HCT116 (cell line): ENCODE data around the gene PPIL1. TPM values are rescaled to one million over a fixed set of nuclear protein-coding genes. Genes with fewer than 3 reads are reported as not detected.

Source experiments
- ATAC-seq: fragments of 200-7000 bp; cut with Tn5 transposase; 2 replicates; pipeline ENCODE4 v1.9.1; 2020; ENCODE audit warnings: mild to moderate bottlenecking, moderate library complexity
- BruUV-seq: library from RNA; stranded (reverse); fragments of 400-500 nt; replicated peaks from 2 replicates; lab custom pipeline; 2021; lab: Mats Ljungman, UMichigan
- CTCF ChIA-PET: fragments of 300-600 bp; sonication (Branson Sonifier 250); formaldehyde crosslinking; loops from one replicate; lab custom pipeline; 2021; ENCODE audit warnings: antibody characterized with exemption; lab: Charles Lee
- POLR2A ChIA-PET: fragments of 300-600, 350-600 bp; sonication (Branson Sonifier 250); formaldehyde crosslinking; loops from one replicate; lab custom pipeline; 2021; ENCODE audit warnings: antibody characterized with exemption; lab: Charles Lee
- RAD21 ChIA-PET, 2 experiments: fragments of 300-600 bp; sonication (Branson Sonifier 250); formaldehyde crosslinking; loops; one replicate each; lab custom pipeline; 2023; ENCODE audit warnings: low total read pairs in 2 of 2; ENCODE audit not compliant: uncharacterized antibody in 2 of 2, unreplicated experiment in 2 of 2, low non-redundant PET in 1 of 2; lab: Charles Lee
- DNase-seq: peaks from one replicate; pipeline ENCODE4 v3.0.0-alpha.2; 2010; ENCODE audit warnings: low read depth, low spot score
- H2AFZ ChIP-seq: fragments of 200-600 bp; shearing (Covaris generic), sonication (generic); 2 replicates; pipeline ENCODE4 v1.6.1; 2017; ENCODE audit warnings: low read depth, mixed run types, mixed read lengths, antibody characterized with exemption, low read length; ENCODE audit not compliant: poor library complexity, severe bottlenecking
- H3K27ac ChIP-seq: 2 replicates; pipeline ENCODE4 v1.5.1; 2012; ENCODE audit warnings: low read depth, low read length
- H3K27me3 ChIP-seq: fragments of 200-600 bp; sonication (generic); 2 replicates; pipeline ENCODE4 v1.6.1; 2016; ENCODE audit warnings: mixed run types, low read length, mixed read lengths; ENCODE audit not compliant: insufficient read depth
- H3K36me3 ChIP-seq, 2 experiments: fragments of 200-500 bp in 1 of 2; fragments of 200-600 bp in 1 of 2; sonication (Bioruptor generic) in 1 of 2; sonication (generic) in 1 of 2; 2 replicates each; pipeline versions ENCODE4 v1.5.1 to v1.6.1; 2014 to 2016; ENCODE audit warnings: low read length in 2 of 2, inconsistent platforms in 1 of 2, mixed read lengths in 1 of 2, mixed run types in 1 of 2; ENCODE audit not compliant: insufficient read depth in 2 of 2, control insufficient read depth in 1 of 2
- H3K4me1 ChIP-seq, 2 experiments: fragments of 200-600 bp in 1 of 2; sonication (generic) in 1 of 2; 2 replicates each; pipeline versions ENCODE4 v1.5.1 to v1.6.1; 2012 to 2017; ENCODE audit warnings: low read length in 2 of 2, inconsistent platforms in 1 of 2, mild to moderate bottlenecking in 1 of 2, mixed read lengths in 1 of 2, mixed run types in 1 of 2, moderate library complexity in 1 of 2; ENCODE audit not compliant: insufficient read depth in 2 of 2, control insufficient read depth in 1 of 2
- H3K4me2 ChIP-seq: fragments of 200-600 bp; sonication (generic); 2 replicates; pipeline ENCODE4 v1.6.1; 2017; ENCODE audit warnings: mixed run types, low read length, mixed read lengths
- H3K4me3 ChIP-seq, 2 experiments: fragments of 200-600 bp in 1 of 2; sonication (generic) in 1 of 2; replicated peaks in 1 of 2; 2 replicates each; pipeline ENCODE4 v1.5.1; 2011 to 2016; ENCODE audit warnings: low read length in 2 of 2, control low read depth in 1 of 2, low read depth in 1 of 2, mild to moderate bottlenecking in 1 of 2, mixed read lengths in 1 of 2, mixed run types in 1 of 2
- H3K79me2 ChIP-seq: fragments of 200-600 bp; sonication (generic); 2 replicates; pipeline ENCODE4 v1.6.1; 2017; ENCODE audit warnings: mild to moderate bottlenecking, mixed run types, low read length, moderate library complexity, mixed read lengths; ENCODE audit not compliant: insufficient read depth
- H3K9ac ChIP-seq: fragments of 200-600 bp; sonication (generic); 2 replicates; pipeline ENCODE4 v1.6.1; 2016; ENCODE audit warnings: low read length, mixed read lengths
- H3K9me2 ChIP-seq: fragments of 200-600 bp; sonication (generic), shearing (Covaris generic); 2 replicates; pipeline ENCODE4 v1.6.1; 2017; ENCODE audit warnings: mixed run types, mild to moderate bottlenecking, moderate library complexity; ENCODE audit not compliant: insufficient read depth
- H3K9me3 ChIP-seq, 2 experiments: fragments of 200-500 bp in 1 of 2; fragments of 200-600 bp in 1 of 2; sonication (Bioruptor generic) in 1 of 2; sonication (generic) in 1 of 2; 2 replicates each; pipeline ENCODE4 v1.6.1; 2014 to 2017; ENCODE audit warnings: low read length in 2 of 2, mixed read lengths in 2 of 2, inconsistent platforms in 1 of 2, low read depth in 1 of 2, mild to moderate bottlenecking in 1 of 2, mixed run types in 1 of 2, moderate library complexity in 1 of 2; ENCODE audit not compliant: control insufficient read depth in 1 of 2, insufficient read depth in 1 of 2
- H4K20me1 ChIP-seq: fragments of 200-600 bp; sonication (generic), shearing (Covaris generic); 2 replicates; pipeline ENCODE4 v1.6.1; 2017; ENCODE audit warnings: mixed run types, mild to moderate bottlenecking, moderate library complexity; ENCODE audit not compliant: insufficient read depth
- ATF3 ChIP-seq: IDR thresholded peaks from 2 replicates; pipeline ENCODE4 v1.6.1; 2012
- CEBPB ChIP-seq: IDR thresholded peaks from 2 replicates; pipeline ENCODE4 v1.6.1; 2012; ENCODE audit warnings: low read depth
- CTCF ChIP-seq, 3 experiments: fragments of 200-600 bp in 1 of 3; sonication (generic) in 1 of 3; IDR thresholded peaks in 2 of 3; conservative IDR thresholded peaks in 1 of 3; 2 replicates each; pipeline ENCODE4 v1.5.1; 2012 to 2017; ENCODE audit warnings: low read depth in 2 of 3, low read length in 2 of 3, antibody characterized with exemption in 1 of 3, borderline replicate concordance in 1 of 3, control low read depth in 1 of 3, mild to moderate bottlenecking in 1 of 3, mixed read lengths in 1 of 3, mixed run types in 1 of 3, moderate library complexity in 1 of 3; ENCODE audit not compliant: insufficient read depth in 1 of 3
- ELF1 ChIP-seq: IDR thresholded peaks from 2 replicates; pipeline ENCODE4 v1.6.1; 2012; ENCODE audit warnings: low read depth, borderline replicate concordance
- EZH2 ChIP-seq: fragments of 200-600 bp; sonication (generic); IDR thresholded peaks from 2 replicates; pipeline ENCODE4 v1.6.1; 2017; ENCODE audit warnings: antibody characterized with exemption, mixed run types
- FOSL1 ChIP-seq: IDR thresholded peaks from 2 replicates; pipeline ENCODE4 v1.6.1; 2012; ENCODE audit warnings: low read depth
- JUND ChIP-seq: IDR thresholded peaks from 2 replicates; pipeline ENCODE4 v1.6.1; 2012
- MAX ChIP-seq: IDR thresholded peaks from 2 replicates; pipeline ENCODE4 v1.6.1; 2012
- POLR2A ChIP-seq: IDR thresholded peaks from 2 replicates; pipeline ENCODE4 v1.7.0; 2011; ENCODE audit warnings: borderline replicate concordance; ENCODE audit not compliant: insufficient read depth, insufficient read length; ENCODE audit errors: extremely low read depth
- POLR2AphosphoS5 ChIP-seq: IDR thresholded peaks from 2 replicates; pipeline ENCODE4 v1.6.1; 2011; ENCODE audit warnings: mild to moderate bottlenecking, low read depth, low read length, moderate library complexity
- RAD21 ChIP-seq: IDR thresholded peaks from 2 replicates; pipeline ENCODE4 v1.6.1; 2012; ENCODE audit warnings: low read depth, mild to moderate bottlenecking
- REST ChIP-seq: IDR thresholded peaks from 2 replicates; pipeline ENCODE4 v1.6.1; 2012; ENCODE audit warnings: low read depth
- SIN3A ChIP-seq: IDR thresholded peaks from 2 replicates; pipeline ENCODE4 v1.6.1; 2012; ENCODE audit warnings: low read depth
- SP1 ChIP-seq: IDR thresholded peaks from 2 replicates; pipeline ENCODE4 v1.6.1; 2012; ENCODE audit warnings: low read depth
- TCF7L2 ChIP-seq: IDR thresholded peaks from 2 replicates; pipeline ENCODE4 v1.7.0; 2011; ENCODE audit warnings: borderline replicate concordance, inconsistent platforms; ENCODE audit not compliant: insufficient read depth, insufficient read length; ENCODE audit errors: extremely low read depth
- YY1 ChIP-seq: IDR thresholded peaks from 2 replicates; pipeline ENCODE4 v1.6.1; 2011; ENCODE audit warnings: low read length, low read depth, moderate library complexity, mild to moderate bottlenecking; ENCODE audit not compliant: insufficient replicate concordance; ENCODE audit errors: extremely low read depth
- ZNF274 ChIP-seq: fragments of 200-500 bp; sonication (Bioruptor generic); IDR thresholded peaks from 2 replicates; pipeline ENCODE4 v1.6.1; 2014; ENCODE audit warnings: mild to moderate bottlenecking, low read depth, low read length, inconsistent platforms
- intact Hi-C: fragments of 100-400 bp; cut with micrococcal nuclease; formaldehyde crosslinking; loops from 2 replicates; pipeline ENCODE4 v1.10.0; 2022
- total RNA-seq: library from RNA; stranded (reverse); gene quantifications from one replicate; pipeline ENCODE4 v1.2.1, GENCODE V29; 2021; ENCODE audit not compliant: unreplicated experiment

PPIL1 gene
- total RNA-seq, 1 experiment from 2014 or later: 42.0 TPM

- DNase-seq (no peak), ATAC-seq (no peak)
- no peak overlapping the region for H2AFZ ChIP-seq
- no peaks in the 10 kb centered on the region for H3K79me2 ChIP-seq
- ChIA-PET CTCF (interaction anchor here (0.6 to 4.3 kb wide), 5 partner anchors 14 to 83 kb away, joined by 3 to 32 read pairs (median 7); partner anchors contain the start of gene PPIL1), RAD21 (no interaction called here), POLR2A (no interaction called here)
- no peaks in the 10 kb centered on the region for H4K20me1 ChIP-seq
- no peaks in the 10 kb centered on the region for H3K27me3 ChIP-seq
- peaks cover 0 to 2% of the 10 kb centered on the region in 2 experiments; a peak in 2 of 4 replicates for H3K36me3 ChIP-seq
- H3K4me1 ChIP-seq: no peaks in the 10 kb centered on the region; a peak in 1 of 4 replicates
- no TSS peak for BruUV-seq
- H3K9me2 ChIP-seq: no peaks in the 10 kb centered on the region
- intact Hi-C loops: loop anchor here (2.0 kb wide), 1 partner anchor 83 kb away; no protein-coding TSS in a partner anchor
- TF ChIP-seq SP1 (no peak), RAD21 (no peak), EZH2 (no peak), ELF1 (no peak), JUND (no peak), POLR2AphosphoS5 (no peak), YY1 (no peak), ATF3 (no peak), REST (no peak), SIN3A (no peak), FOSL1 (no peak), TCF7L2 (no peak), CEBPB (no peak), MAX (no peak), POLR2A (no peak), CTCF (IDR thresholded peaks at IDR 0.05 in 2 of 3, conservative IDR thresholded peaks at IDR 0.05 in 1 of 3; ENCODE audit: borderline replicate concordance in 1 of 3, insufficient read depth in 1 of 3, low read depth in 2 of 3, low read length in 2 of 3) (no peak), ZNF274 (no peak)
- H3K27ac ChIP-seq: no peak overlapping the region
- no peak overlapping the region for H3K4me2 ChIP-seq
- no peaks in the 10 kb centered on the region for H3K9me3 ChIP-seq
- no peak overlapping the region for H3K4me3 ChIP-seq
- H3K9ac ChIP-seq: no peak overlapping the region
Measured at GRCh38 chr6:36850021-36850420, 24.6 kb downstream of the PPIL1 start.
